Activated CD4-positive, CD25-positive, alpha-beta regulatory T cell (primary cell): ENCODE data around the gene PCSK1N.

Experiments used
- DNase-seq, 4 experiments: peaks; one replicate each; lab custom pipeline; 2025; lab: John Stamatoyannopoulos, UW

The PCSK1N gene

DNA sequence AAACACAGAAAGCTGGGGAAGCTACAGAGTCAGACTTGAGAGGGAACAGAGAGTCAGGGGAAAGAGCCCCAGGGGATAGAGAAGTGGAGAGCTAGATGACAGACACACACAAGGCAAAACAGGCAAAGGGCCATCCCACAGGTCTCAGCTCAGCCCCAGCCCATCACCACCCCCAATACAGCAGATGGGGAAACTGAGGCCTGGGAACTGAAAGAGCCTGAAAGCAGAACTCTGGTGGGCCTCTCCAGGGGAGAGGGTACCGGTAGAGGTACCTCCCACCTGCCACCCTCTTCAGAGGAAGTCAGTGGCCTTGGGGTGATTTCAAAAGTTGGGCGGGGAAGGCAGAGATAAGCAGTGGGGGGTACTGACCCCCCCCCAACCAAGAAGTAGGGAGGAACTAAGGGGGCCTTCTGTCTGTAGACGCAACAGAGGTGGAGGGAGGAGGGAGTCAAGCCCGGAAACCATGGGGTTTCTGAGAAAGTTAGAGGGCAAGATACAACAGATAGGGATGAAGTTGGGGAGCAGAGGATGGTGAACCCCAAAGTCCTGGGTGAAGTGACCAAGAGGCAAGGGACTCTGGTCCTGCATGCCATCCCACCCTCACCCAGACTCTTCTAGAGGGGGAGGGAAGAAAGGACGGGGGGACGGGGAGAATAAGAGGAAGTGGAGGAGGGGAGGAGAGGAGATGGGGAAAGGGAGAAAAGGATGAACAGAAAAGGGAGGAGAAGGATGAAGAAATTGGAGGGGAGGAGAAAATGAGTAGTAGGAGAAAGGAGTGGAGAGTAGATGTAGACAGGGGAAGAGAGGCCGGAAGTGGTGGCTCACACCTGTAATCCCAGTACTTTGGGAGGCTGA, 45.8 kb downstream of the PCSK1N start:
- DNase-seq, result no peak

DNA sequence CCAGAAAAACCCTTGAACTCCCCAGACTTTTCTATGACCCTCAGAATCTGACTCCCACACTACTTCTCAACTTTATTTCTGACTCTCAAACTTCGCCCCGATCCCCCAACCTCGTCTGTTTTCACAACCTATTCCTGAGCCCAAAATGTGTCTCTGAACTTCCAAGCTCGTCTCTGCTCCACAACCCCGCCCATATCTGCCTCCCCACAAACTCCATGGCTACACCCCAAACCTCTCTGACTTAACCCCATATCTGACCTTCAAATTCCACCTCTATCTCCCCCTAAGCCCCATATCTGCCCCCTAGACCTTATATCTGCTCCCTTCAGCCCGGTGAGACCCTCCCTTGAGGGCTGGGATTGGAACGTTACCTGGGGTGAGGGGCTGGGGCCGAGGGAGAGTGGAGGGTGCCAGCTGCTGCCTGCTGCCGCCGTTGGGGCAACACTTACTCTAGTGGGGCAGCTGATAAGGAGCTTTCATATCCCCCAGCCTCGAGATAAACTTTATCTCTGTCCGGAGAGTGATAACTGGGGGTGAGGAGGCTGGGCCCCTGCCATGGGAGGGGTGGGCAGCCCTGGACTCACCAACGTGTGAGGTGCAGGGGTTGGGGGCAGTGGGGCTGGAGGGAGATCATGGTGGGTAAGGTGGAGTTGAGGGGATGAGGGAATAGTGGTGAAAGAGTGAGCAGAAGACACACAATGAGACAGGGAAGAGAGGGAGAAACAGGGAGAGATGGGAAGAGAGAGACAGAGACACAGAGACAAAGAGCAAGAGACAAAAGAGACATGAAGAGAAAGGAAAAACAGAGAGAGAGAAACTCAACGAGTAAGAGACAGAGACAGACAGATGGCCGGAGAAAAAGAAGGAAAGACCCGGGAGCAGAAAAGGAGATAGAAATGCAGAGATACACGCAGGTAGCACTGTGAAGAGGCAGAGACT, 47.6 kb downstream of the PCSK1N start:
- DNase-seq, result no peak

DNA sequence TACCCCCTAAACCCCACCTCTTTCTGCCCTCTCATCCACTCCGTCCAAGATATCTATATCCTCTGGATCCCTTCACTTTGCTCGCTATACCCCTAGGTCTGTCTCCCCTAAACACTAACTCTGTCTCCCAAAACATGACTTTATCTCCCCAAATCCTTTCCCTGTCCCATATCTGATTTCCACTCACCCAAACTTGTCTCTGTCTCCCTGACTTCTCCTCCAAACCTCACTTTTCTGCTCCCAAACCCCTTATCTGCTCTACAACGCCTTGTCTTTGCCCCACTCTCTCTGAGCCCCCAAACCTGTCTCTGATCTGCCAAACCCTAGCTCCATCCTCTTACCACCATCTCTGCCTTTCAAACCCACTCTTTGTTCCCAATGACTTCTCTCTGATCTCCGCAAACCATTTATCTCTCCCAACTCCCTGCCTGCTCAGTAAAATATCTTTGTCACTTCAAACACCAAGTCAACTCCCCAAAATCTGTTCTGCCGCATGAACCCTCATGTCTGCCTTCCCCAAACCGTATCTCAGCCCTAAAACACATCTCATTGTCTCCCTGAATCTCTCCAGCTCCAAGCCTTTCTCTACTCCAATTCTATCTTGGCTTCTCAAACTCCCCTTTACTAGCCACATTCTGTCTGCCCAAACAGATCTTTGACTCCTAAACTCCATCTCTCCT, 48.4 kb downstream of the PCSK1N start:
- DNase-seq, result no peak

DNA sequence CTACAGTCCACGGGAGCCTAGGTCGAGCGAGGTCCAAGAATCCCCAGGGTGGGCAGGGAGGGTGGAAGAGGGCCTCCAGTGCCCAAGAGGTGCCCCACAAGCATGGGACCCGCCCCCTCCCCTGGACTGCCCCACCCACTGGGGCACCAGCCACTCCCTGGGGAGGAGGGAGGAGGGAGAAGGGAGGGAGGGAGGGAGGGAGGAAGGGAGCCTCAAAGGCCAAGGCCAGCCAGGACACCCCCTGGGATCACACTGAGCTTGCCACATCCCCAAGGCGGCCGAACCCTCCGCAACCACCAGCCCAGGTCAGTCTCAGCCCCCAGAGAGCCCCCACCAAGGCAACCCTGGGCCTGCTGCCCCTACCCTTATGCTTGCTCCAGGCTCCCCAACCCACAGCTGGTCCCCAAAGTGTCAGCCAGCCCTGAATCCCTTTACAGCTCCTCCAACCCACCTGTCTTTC, 49.0 kb downstream of the PCSK1N start, which contains the start of gene GATA1:
Gene GATA1 (plus strand): TSS at position 250 of the 460 bp plus-strand sequence. CDS start 4,520 bp downstream, outside the sequence.
- no peak for DNase-seq

DNA sequence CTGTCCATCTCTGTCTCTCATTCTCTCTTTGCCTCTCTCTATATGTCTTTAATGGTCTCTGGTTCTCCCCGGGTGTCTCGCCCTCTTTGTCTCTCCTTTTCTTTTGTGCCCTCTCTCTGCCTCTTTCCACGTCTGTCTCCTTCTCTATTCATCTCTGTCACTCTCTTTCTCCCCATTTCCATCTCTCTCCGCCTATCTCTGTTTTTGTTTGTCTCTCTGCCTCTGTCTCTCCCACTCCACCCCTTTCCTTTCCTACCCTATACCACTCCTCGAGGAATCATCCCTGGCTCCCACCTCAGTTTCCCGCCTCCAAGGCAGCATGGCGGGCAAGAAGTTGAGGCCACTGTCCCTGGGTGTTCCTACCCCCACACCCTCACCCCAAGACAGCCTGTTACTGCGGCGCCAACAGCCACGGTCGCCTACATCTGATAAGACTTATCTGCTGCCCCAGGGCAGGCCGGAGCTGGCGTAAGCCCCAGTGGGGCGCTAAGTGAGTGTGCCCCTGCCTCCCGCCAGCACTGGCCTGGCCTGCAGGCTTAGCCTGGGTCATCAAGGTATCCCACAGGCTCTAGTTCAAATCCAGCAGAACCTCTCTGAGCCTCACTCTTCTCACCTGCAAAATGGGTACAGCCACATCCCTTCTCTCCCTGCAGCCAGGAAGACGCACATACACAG, 49.7 kb downstream of the PCSK1N start:
- no peak for DNase-seq

DNA sequence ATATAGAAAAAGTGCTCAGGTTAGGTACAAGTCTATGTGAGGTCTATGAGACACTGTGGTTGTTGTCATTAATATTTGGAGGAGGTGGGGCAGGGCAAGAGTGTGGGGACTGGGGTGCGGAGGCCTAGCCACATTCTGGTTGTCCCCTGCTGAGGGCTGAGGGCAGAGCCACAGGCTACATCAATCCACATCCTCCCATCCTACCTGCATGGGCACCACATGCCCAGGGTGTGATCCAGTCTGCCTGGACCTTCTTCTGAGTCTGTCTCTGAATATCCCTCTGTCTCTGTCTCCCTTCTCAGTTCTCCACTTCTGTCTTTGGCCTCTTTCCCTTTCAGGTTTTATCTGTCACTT, 50.2 kb downstream of the PCSK1N start:
- DNase-seq, result no peak

DNA sequence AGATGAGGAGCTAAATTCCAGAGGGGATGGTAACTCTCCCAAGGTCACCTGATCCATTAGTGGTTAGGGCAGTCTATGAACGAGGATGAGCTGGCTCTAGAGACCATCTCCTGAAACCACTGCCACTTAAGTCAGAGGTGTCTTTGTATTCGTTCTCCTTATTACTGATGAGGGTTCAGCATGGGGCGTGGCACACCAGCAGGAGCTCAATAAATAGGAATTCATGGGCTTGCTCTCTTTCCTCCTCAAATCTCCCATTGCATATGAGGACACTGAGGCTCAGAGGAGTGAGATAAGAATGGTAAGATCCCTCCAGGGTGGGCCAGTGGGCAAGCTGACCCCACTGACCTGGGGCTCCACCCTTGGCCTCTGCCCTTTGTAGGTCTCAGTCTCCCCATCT, 50.7 kb downstream of the PCSK1N start:
- DNase-seq, result no peak

DNA sequence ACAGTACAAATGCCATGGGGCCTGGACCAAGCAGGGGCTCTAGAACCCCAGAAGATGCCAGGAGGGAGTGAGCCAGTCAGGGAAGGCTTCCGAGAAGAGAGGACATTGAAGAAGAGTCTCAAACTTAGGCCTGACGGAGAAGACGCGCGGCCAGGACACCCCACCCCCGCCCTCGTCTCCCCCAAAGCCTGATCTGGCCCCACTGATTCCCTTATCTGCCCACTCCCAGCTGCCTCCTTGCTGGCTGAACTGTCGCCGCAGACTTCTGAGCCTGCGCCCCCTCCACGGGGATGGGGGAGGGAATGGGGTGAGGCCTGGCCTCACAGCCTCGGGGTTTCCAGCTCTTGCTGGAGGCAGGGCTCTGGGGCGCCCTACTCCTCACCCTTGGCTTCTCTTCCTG, 52.6 kb downstream of the PCSK1N start:
- no peak for DNase-seq

DNA sequence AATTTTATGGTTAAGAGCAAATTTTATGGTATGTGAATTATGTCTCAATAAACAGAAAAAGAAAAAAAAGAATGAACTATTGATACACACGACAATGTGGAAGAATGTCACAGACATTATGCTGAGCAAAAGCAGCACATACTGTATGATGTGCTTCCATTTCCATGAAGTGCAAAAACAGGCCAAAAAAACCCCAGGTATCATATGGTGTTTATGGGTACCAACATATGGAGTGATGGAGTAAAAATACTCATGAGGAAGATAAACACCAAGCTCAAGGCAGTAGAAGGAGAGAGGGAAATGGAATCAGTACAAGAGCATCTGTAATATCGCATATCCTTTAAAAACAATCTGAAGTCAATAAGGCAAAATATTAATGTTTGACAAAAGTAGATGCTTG, 53.2 kb downstream of the PCSK1N start:
- no peak for DNase-seq

DNA sequence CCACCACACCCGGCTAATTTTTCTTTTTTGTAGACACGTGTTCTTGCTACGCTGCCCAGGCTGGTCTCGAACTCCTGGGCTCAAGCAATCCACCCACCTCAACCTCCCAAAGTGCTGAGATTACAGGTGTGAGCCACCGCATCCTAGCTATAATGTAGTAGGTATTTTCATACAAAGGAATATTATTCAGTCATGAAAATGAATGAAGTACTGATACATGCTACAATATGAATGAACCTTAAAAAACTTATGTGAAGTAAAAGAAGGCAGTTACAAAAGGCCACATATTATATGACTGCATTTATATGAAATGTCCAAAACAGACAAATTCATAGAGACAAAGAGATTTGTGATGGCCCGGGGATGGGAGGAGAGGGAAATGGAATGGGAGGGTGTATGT, 53.7 kb downstream of the PCSK1N start:
- no peak for DNase-seq
